WTC11 (cell line): ENCODE results near the gene OR1M1. TPM values are rescaled to one million over a fixed set of nuclear protein-coding genes. Genes with fewer than 3 reads are reported as not detected.

Experiments
- ATAC-seq: fragments of 200-7000 bp; cut with Tn5 transposase; 2 replicates; pipeline ENCODE4 v1.10.0; 2021; ENCODE audit warnings: mild to moderate bottlenecking, moderate library complexity
- CTCF ChIA-PET: fragments of 300-600 bp; sonication (Branson Sonifier 250); formaldehyde crosslinking; loops from one replicate; lab custom pipeline; 2021; ENCODE audit warnings: antibody characterized with exemption; lab: Charles Lee
- POLR2A ChIA-PET: fragments of 350-600 bp; sonication (Branson Sonifier 250); formaldehyde crosslinking; loops from one replicate; lab custom pipeline; 2021; ENCODE audit warnings: antibody characterized with exemption; lab: Charles Lee
- DNase-seq: peaks from one replicate; pipeline ENCODE4 v3.0.0; 2021; ENCODE audit warnings: low spot score
- H3K27ac Mint-ChIP-seq: 2 replicates; pipeline ENCODE4 v1.8.0; 2021; ENCODE audit warnings: mixed read lengths
- H3K27me3 Mint-ChIP-seq: 2 replicates; pipeline ENCODE4 v1.8.0; 2021; ENCODE audit warnings: low read depth, mild to moderate bottlenecking, moderate library complexity, mixed read lengths
- H3K36me3 Mint-ChIP-seq: 2 replicates; pipeline ENCODE4 v1.8.0; 2021; ENCODE audit warnings: mixed read lengths
- H3K4me1 Mint-ChIP-seq: 2 replicates; pipeline ENCODE4 v1.8.0; 2022; ENCODE audit warnings: mixed read lengths
- H3K4me3 Mint-ChIP-seq: 2 replicates; pipeline ENCODE4 v1.8.0; 2021; ENCODE audit warnings: mild to moderate bottlenecking, moderate library complexity, mixed read lengths
- H3K9me3 Mint-ChIP-seq: 2 replicates; pipeline ENCODE4 v1.8.0; 2021; ENCODE audit warnings: mixed read lengths
- AR ChIP-seq: fragments of 250-450 bp; sonication (Bioruptor Pico); IDR thresholded peaks from 2 replicates; pipeline ENCODE4 v1.9.0; 2021; ENCODE audit warnings: mild to moderate bottlenecking
- ATF1 ChIP-seq: sonication (generic); formaldehyde crosslinking; IDR thresholded peaks from 2 replicates; pipeline ENCODE4 v1.8.1; 2023; ENCODE audit warnings: mild to moderate bottlenecking, moderate library complexity, missing genetic modification reagents
- CREB1 ChIP-seq: sonication (generic); formaldehyde crosslinking; IDR thresholded peaks from 2 replicates; pipeline ENCODE4 v1.8.0; 2023; ENCODE audit warnings: mild to moderate bottlenecking, missing genetic modification reagents
- ESRRA ChIP-seq: sonication (generic); formaldehyde crosslinking; IDR thresholded peaks from 2 replicates; pipeline ENCODE4 v1.8.1; 2022; ENCODE audit warnings: mild to moderate bottlenecking, missing genetic modification reagents, borderline replicate concordance
- FOXJ3 ChIP-seq: sonication (generic); formaldehyde crosslinking; IDR thresholded peaks from 2 replicates; pipeline ENCODE4 v1.9.0; 2021; ENCODE audit warnings: missing genetic modification reagents, mild to moderate bottlenecking, borderline replicate concordance
- GTF2I ChIP-seq: fragments of 250-450 bp; sonication (Bioruptor Pico); conservative IDR thresholded peaks from 2 replicates; pipeline ENCODE4 v1.4.0; 2021; ENCODE audit warnings: mild to moderate bottlenecking
- MLX ChIP-seq: sonication (generic); formaldehyde crosslinking; IDR thresholded peaks from 2 replicates; pipeline ENCODE4 v1.8.1; 2023; ENCODE audit warnings: mild to moderate bottlenecking, missing genetic modification reagents, moderate library complexity
- NR3C1 ChIP-seq: sonication (generic); formaldehyde crosslinking; conservative IDR thresholded peaks from 2 replicates; pipeline ENCODE4 v1.8.1; 2023; ENCODE audit warnings: low read depth, mild to moderate bottlenecking, missing genetic modification reagents
- PRRX2 ChIP-seq: fragments of 250-450 bp; sonication (Bioruptor Pico); IDR thresholded peaks from 2 replicates; pipeline ENCODE4 v1.8.0; 2021; ENCODE audit warnings: mild to moderate bottlenecking
- SMAD4 ChIP-seq: sonication (generic); formaldehyde crosslinking; IDR thresholded peaks from 2 replicates; pipeline ENCODE4 v1.8.0; 2022; ENCODE audit warnings: mild to moderate bottlenecking, missing genetic modification reagents
- TEAD1 ChIP-seq: sonication (generic); formaldehyde crosslinking; IDR thresholded peaks from 2 replicates; pipeline ENCODE4 v1.8.0; 2022; ENCODE audit warnings: mild to moderate bottlenecking, missing genetic modification reagents
- ZNF416 ChIP-seq: fragments of 250-450 bp; sonication (Bioruptor Pico); IDR thresholded peaks from 2 replicates; pipeline ENCODE4 v1.9.0; 2021; ENCODE audit warnings: mild to moderate bottlenecking, inconsistent platforms
- ZNF671 ChIP-seq: fragments of 250-450 bp; sonication (Bioruptor Pico); IDR thresholded peaks from 2 replicates; pipeline ENCODE4 v1.8.0; 2021; ENCODE audit warnings: mild to moderate bottlenecking
- total RNA-seq: library from RNA; stranded (reverse); gene quantifications from 3 replicates; pipeline ENCODE4 v1.2.3, GENCODE V29; 2021
- TF ChIP-seq, protein P1 (sequence below): sonication (generic); formaldehyde crosslinking; IDR thresholded peaks from 2 replicates; pipeline ENCODE4 v1.8.1; 2022; ENCODE audit warnings: mild to moderate bottlenecking, missing genetic modification reagents, moderate library complexity, borderline replicate concordance
- TF ChIP-seq, protein P2 (sequence below): fragments of 250-450 bp; sonication (Bioruptor Pico); IDR thresholded peaks from 2 replicates; pipeline ENCODE4 v1.9.0; 2021; ENCODE audit warnings: mild to moderate bottlenecking
- TF ChIP-seq, protein P3 (sequence below): sonication (generic); formaldehyde crosslinking; IDR thresholded peaks from 2 replicates; pipeline ENCODE4 v1.8.0; 2023; ENCODE audit warnings: mild to moderate bottlenecking, missing genetic modification reagents
- TF ChIP-seq, protein P4 (sequence below): fragments of 250-450 bp; sonication (Bioruptor Pico); IDR thresholded peaks from 2 replicates; pipeline ENCODE4 v1.9.0; 2021; ENCODE audit warnings: moderate library complexity, mild to moderate bottlenecking, inconsistent platforms, borderline replicate concordance

OR1M1 gene
- total RNA-seq, 1 experiment from 2014 or later = not detected

GRCh38 chr19:9037400-9038062 lies 49.3 kb upstream of the OR1M1 start:
- H3K4me3 Mint-ChIP-seq = no peak overlapping the region
- no peaks in the 10 kb centered on the region for H3K4me1 Mint-ChIP-seq
- H3K9me3 Mint-ChIP-seq = peaks cover 12% of the 10 kb centered on the region

More at GRCh38 chr19:9037400-9038062, 49.3 kb upstream of the OR1M1 start:
- ATAC-seq (no peak), DNase-seq (no peak)
- POLR2A ChIA-PET = no interaction called here
- TF ChIP-seq ATF1 (CRISPR knock-in tag) (no peak), FOXJ3 (no peak), SMAD4 (no peak), ESRRA (CRISPR knock-in tag) (no peak), PRRX2 (no peak), ZNF671 (CRISPR knock-in tag) (no peak), CREB1 (CRISPR knock-in tag) (no peak), MLX (CRISPR knock-in tag) (no peak), GTF2I (CRISPR knock-in tag) (no peak), AR (CRISPR knock-in tag) (no peak), ZNF416 (CRISPR knock-in tag) (no peak), NR3C1 (no peak), TEAD1 (CRISPR knock-in tag) (no peak)
- TF ChIP-seq, protein P1, sequence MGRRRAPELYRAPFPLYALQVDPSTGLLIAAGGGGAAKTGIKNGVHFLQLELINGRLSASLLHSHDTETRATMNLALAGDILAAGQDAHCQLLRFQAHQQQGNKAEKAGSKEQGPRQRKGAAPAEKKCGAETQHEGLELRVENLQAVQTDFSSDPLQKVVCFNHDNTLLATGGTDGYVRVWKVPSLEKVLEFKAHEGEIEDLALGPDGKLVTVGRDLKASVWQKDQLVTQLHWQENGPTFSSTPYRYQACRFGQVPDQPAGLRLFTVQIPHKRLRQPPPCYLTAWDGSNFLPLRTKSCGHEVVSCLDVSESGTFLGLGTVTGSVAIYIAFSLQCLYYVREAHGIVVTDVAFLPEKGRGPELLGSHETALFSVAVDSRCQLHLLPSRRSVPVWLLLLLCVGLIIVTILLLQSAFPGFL = no peak
- TF ChIP-seq, protein P2, sequence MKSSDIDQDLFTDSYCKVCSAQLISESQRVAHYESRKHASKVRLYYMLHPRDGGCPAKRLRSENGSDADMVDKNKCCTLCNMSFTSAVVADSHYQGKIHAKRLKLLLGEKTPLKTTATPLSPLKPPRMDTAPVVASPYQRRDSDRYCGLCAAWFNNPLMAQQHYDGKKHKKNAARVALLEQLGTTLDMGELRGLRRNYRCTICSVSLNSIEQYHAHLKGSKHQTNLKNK = no peak
- TF ChIP-seq, protein P3, sequence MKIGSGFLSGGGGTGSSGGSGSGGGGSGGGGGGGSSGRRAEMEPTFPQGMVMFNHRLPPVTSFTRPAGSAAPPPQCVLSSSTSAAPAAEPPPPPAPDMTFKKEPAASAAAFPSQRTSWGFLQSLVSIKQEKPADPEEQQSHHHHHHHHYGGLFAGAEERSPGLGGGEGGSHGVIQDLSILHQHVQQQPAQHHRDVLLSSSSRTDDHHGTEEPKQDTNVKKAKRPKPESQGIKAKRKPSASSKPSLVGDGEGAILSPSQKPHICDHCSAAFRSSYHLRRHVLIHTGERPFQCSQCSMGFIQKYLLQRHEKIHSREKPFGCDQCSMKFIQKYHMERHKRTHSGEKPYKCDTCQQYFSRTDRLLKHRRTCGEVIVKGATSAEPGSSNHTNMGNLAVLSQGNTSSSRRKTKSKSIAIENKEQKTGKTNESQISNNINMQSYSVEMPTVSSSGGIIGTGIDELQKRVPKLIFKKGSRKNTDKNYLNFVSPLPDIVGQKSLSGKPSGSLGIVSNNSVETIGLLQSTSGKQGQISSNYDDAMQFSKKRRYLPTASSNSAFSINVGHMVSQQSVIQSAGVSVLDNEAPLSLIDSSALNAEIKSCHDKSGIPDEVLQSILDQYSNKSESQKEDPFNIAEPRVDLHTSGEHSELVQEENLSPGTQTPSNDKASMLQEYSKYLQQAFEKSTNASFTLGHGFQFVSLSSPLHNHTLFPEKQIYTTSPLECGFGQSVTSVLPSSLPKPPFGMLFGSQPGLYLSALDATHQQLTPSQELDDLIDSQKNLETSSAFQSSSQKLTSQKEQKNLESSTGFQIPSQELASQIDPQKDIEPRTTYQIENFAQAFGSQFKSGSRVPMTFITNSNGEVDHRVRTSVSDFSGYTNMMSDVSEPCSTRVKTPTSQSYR (CRISPR knock-in tag) = no peak
- TF ChIP-seq, protein P4, sequence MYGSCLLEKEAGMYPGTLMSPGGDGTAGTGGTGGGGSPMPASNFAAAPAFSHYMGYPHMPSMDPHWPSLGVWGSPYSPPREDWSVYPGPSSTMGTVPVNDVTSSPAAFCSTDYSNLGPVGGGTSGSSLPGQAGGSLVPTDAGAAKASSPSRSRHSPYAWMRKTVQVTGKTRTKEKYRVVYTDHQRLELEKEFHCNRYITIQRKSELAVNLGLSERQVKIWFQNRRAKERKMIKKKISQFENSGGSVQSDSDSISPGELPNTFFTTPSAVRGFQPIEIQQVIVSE (CRISPR knock-in tag) = no peak
- Mint-ChIP-seq H3K36me3 (no peaks in the 10 kb centered on the region), H3K27ac (no peak overlapping the region), H3K27me3 (no peaks in the 10 kb centered on the region; the same call in 1 of the 2 replicates)
- CTCF ChIA-PET = no interaction called here
